Neural progenitor cell (in vitro differentiated cells): ENCODE data around the gene STK32B.

Source experiments
- EZH2 ChIP-seq: fragments of 200-600 bp; sonication (generic); IDR thresholded peaks from 2 replicates; pipeline ENCODE4 v1.6.1; 2017; ENCODE audit warnings: antibody characterized with exemption, mild to moderate bottlenecking, moderate library complexity
- EZH2phosphoT487 ChIP-seq: fragments of 200-600 bp; sonication (generic); IDR thresholded peaks from 2 replicates; pipeline ENCODE4 v1.6.1; 2017; ENCODE audit warnings: antibody characterized with exemption
- TF ChIP-seq, protein P1 (sequence below): fragments of 200-600 bp; sonication (generic); IDR thresholded peaks from 2 replicates; pipeline ENCODE4 v1.5.1; 2017; ENCODE audit warnings: antibody characterized with exemption, mild to moderate bottlenecking

DNA sequence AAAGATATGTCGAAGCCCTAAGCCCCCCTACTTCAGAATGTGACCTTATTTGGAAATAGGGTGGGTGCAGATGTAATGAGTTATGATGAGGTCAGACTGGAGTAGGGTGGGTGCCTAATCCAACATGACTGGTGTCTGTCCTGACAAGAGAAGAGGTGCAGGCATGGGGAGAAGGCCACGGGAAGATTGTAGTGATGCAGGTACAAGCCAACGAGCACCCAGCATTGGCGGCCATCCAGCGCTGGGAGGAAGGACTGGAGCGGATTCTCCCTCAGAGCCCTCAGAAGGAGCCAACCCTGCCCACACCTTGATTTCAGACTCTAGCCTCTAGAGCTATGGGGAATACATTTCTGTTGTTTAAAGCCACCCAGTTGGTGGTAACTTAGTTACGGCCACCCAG lies 419.9 kb downstream of the STK32B start:
- TF ChIP-seq, protein P1, sequence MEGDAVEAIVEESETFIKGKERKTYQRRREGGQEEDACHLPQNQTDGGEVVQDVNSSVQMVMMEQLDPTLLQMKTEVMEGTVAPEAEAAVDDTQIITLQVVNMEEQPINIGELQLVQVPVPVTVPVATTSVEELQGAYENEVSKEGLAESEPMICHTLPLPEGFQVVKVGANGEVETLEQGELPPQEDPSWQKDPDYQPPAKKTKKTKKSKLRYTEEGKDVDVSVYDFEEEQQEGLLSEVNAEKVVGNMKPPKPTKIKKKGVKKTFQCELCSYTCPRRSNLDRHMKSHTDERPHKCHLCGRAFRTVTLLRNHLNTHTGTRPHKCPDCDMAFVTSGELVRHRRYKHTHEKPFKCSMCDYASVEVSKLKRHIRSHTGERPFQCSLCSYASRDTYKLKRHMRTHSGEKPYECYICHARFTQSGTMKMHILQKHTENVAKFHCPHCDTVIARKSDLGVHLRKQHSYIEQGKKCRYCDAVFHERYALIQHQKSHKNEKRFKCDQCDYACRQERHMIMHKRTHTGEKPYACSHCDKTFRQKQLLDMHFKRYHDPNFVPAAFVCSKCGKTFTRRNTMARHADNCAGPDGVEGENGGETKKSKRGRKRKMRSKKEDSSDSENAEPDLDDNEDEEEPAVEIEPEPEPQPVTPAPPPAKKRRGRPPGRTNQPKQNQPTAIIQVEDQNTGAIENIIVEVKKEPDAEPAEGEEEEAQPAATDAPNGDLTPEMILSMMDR: no peak
- no peak for TF ChIP-seq EZH2
- TF ChIP-seq EZH2phosphoT487: no peak
